ENCODE data around the gene NDUFS3. TPM values are rescaled to one million over a fixed set of nuclear protein-coding genes. Genes with fewer than 3 reads are reported as not detected.
"Not testable (repeated sequence)": the region's sequence is repeated elsewhere in the genome, so short reads cannot be mapped to it uniquely, and the experiment has no call there.

Gene NDUFS3
- total and polyA plus RNA-seq, 9 donors, result 90.9 to 103 (median 96.0) TPM

GRCh38 chr11:47538741-47539565 lies 39.9 kb upstream of the NDUFS3 start:
- DNase-seq, result no peak
- Histone ChIP-seq H3K4me3 (ENCODE audit: low read length) (no peak overlapping the region), H3K36me3 (ENCODE audit: control insufficient read depth, insufficient read depth, low read length) (peaks cover 3% of the 10 kb centered on the region), H3K9me3 (replicated peaks; ENCODE audit: control insufficient read depth, low read depth, low read length) (no peaks in the 10 kb centered on the region), H3K27me3 (ENCODE audit: control insufficient read depth, insufficient read depth, low read length) (no peaks in the 10 kb centered on the region), H3K27ac (ENCODE audit: low read length) (peak overlapping the region; percentile 44), H3K4me1 (ENCODE audit: control insufficient read depth, insufficient read depth, low read length) (peaks cover 7% of the 10 kb centered on the region)
- WGBS (ENCODE audit: insufficient coverage), result 87% methylated on average over 5 of the region's 10 CpGs

- Histone ChIP-seq H3K4me1 (ENCODE audit: control insufficient read depth, insufficient read depth, low read length) (peaks cover 7% of the 10 kb centered on the region), H3K9me3 (replicated peaks; ENCODE audit: control insufficient read depth, low read depth, low read length) (no peaks in the 10 kb centered on the region), H3K4me3 (ENCODE audit: low read length) (no peak overlapping the region), H3K27ac (ENCODE audit: low read length) (no peak overlapping the region), H3K27me3 (ENCODE audit: control insufficient read depth, insufficient read depth, low read length) (no peaks in the 10 kb centered on the region), H3K36me3 (ENCODE audit: control insufficient read depth, insufficient read depth, low read length) (peaks cover 3% of the 10 kb centered on the region)
- no CpG with 5 or more reads among the region's 2 CpGs for WGBS (ENCODE audit: insufficient coverage)
- DNase-seq, result no peak
These were observed 39.2 kb upstream of the NDUFS3 start for GRCh38 chr11:47539681-47540039.

DNA sequence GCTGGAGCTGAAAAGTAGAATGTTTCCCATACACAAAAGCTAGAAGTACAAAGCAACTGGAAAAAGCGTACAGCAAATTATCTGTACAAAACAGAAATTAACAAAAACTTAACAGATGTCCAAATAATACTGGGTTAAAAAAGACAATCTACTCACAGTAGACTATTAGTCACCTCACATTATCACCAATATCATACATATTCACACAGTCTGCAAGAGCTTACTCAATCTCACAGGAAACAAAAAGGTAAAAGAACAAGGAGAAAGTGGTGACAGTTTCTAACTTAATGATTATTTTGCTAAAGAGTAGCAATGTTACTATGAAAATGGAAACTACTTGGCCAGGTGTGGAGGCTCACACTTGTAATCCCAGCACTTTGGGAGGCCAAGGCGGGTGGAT lies 37.8 kb upstream of the NDUFS3 start:
- peaks cover 7% of the 10 kb centered on the region for H3K4me1 ChIP-seq (ENCODE audit: control insufficient read depth, insufficient read depth, low read length)

DNA sequence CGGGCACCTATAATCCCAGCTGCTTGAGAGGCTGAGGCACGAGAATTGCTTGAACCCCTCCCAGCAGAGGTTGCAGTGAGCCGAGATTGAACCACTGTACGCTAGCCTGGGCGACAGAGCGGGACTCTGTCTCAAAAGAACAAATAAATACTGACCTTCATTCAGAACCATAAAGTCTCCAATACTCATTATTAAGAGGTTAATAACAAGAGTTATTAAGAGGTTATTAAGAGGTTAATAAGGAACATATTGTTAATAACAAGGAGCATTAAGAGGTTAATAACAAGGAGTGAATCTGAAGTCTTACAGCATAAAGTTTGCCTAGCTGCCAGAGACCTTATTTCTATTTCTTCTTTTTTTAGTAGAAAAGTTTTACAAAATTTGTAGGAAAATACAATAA lies 33.6 kb upstream of the NDUFS3 start:
- no CpG with 5 or more reads among the region's 6 CpGs for WGBS (ENCODE audit: insufficient coverage)
- Histone ChIP-seq H3K4me3 (ENCODE audit: low read length) (no peak overlapping the region), H3K9me3 (replicated peaks; ENCODE audit: control insufficient read depth, low read depth, low read length) (no peaks in the 10 kb centered on the region), H3K27ac (ENCODE audit: low read length) (no peak overlapping the region), H3K4me1 (ENCODE audit: control insufficient read depth, insufficient read depth, low read length) (peaks cover 2% of the 10 kb centered on the region), H3K27me3 (ENCODE audit: control insufficient read depth, insufficient read depth, low read length) (no peaks in the 10 kb centered on the region), H3K36me3 (ENCODE audit: control insufficient read depth, insufficient read depth, low read length) (no peaks in the 10 kb centered on the region)
- no peak for DNase-seq

More for the DNA sequence above, 37.8 kb upstream of the NDUFS3 start:
- Histone ChIP-seq H3K36me3 (ENCODE audit: control insufficient read depth, insufficient read depth, low read length) (peaks cover under 1% of the 10 kb centered on the region), H3K27me3 (ENCODE audit: control insufficient read depth, insufficient read depth, low read length) (no peaks in the 10 kb centered on the region), H3K9me3 (replicated peaks; ENCODE audit: control insufficient read depth, low read depth, low read length) (no peaks in the 10 kb centered on the region), H3K27ac (ENCODE audit: low read length) (no peak overlapping the region), H3K4me3 (ENCODE audit: low read length) (no peak overlapping the region)
- no peak for DNase-seq
- 100% methylated on average over 1 of the region's 2 CpGs for WGBS (ENCODE audit: insufficient coverage)

GRCh38 chr11:47546274-47546673 lies 32.6 kb upstream of the NDUFS3 start:
- not testable (repeated sequence) for H3K4me3 ChIP-seq (ENCODE audit: low read length); DNase-seq; H3K4me1 ChIP-seq (ENCODE audit: control insufficient read depth, insufficient read depth, low read length); H3K36me3 ChIP-seq (ENCODE audit: control insufficient read depth, insufficient read depth, low read length); H3K27me3 ChIP-seq (ENCODE audit: control insufficient read depth, insufficient read depth, low read length); H3K9me3 ChIP-seq (replicated peaks; ENCODE audit: control insufficient read depth, low read depth, low read length); H3K27ac ChIP-seq (ENCODE audit: low read length)
- 100% methylated on average over 3 of the region's 7 CpGs for WGBS (ENCODE audit: insufficient coverage)

DNA sequence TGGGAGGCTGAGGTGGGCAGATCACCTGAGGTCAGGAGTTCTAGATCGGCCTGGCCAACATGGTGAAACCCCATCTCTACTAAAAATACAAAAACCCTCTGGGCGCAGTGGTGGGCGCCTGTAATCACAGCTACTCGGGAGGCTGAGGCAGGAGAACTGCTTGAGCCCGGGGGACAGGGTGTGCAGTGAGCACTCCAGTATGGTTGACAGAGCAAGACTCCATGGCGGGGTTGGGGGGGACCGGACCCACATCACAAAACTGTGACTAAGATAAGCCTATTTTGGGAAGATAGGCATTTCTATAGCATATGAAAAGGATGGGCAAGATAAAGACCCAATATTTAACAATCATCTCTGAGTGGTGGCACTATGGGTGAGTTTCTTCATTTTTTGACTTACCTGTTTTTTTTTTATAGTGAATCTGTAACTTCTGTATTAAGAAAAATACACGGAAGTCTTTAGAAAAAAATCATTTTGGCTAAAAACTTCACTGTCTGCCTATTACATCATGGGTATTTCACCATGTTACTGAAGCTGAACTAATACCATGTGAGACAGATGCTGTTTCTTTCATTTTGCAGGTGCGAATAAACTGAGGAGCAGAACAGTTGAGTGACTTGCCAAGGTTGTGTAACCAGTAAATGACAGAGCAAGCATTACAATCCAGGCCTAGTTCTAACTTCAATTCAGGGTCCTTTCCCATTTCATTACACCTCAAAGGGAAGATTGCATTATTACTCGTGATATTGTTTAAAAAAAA lies 28.4 kb upstream of the NDUFS3 start:
- no peak overlapping the region for H3K27ac ChIP-seq (ENCODE audit: low read length)
- DNase-seq, result no peak
- 97% methylated on average over 4 of the region's 10 CpGs for WGBS (ENCODE audit: insufficient coverage)
- H3K9me3 ChIP-seq (replicated peaks; ENCODE audit: control insufficient read depth, low read depth, low read length), result no peaks in the 10 kb centered on the region
- H3K36me3 ChIP-seq (ENCODE audit: control insufficient read depth, insufficient read depth, low read length), result no peaks in the 10 kb centered on the region
- no peak overlapping the region for H3K4me3 ChIP-seq (ENCODE audit: low read length)
- H3K27me3 ChIP-seq (ENCODE audit: control insufficient read depth, insufficient read depth, low read length), result no peaks in the 10 kb centered on the region
- peaks cover 16% of the 10 kb centered on the region for H3K4me1 ChIP-seq (ENCODE audit: control insufficient read depth, insufficient read depth, low read length)

DNA sequence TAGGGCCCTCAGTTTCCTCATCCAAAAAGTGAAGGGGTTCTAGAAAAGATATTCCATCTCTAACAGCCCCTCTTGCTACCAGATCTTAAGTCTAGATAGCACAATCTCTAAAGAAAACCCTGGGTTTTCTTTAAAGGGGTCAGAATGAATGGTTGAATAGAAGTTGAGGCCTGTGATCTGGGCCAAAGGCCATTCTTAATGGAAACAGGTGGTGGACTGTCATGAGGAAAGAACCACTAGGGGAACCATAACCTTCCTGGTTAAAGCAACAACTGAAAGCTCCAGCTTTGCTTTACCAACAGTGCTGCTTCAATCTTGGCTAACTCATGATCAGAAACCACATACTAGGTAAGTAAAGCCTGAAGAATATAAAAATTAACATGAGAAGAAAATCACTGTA lies 27.8 kb upstream of the NDUFS3 start:
- DNase-seq, result peak; percentile 35
- Histone ChIP-seq H3K4me3 (ENCODE audit: low read length) (no peak overlapping the region), H3K4me1 (ENCODE audit: control insufficient read depth, insufficient read depth, low read length) (peaks cover 16% of the 10 kb centered on the region), H3K36me3 (ENCODE audit: control insufficient read depth, insufficient read depth, low read length) (no peaks in the 10 kb centered on the region), H3K27ac (ENCODE audit: low read length) (peak overlapping the region; percentile 1), H3K27me3 (ENCODE audit: control insufficient read depth, insufficient read depth, low read length) (no peaks in the 10 kb centered on the region), H3K9me3 (replicated peaks; ENCODE audit: control insufficient read depth, low read depth, low read length) (no peaks in the 10 kb centered on the region)

DNA sequence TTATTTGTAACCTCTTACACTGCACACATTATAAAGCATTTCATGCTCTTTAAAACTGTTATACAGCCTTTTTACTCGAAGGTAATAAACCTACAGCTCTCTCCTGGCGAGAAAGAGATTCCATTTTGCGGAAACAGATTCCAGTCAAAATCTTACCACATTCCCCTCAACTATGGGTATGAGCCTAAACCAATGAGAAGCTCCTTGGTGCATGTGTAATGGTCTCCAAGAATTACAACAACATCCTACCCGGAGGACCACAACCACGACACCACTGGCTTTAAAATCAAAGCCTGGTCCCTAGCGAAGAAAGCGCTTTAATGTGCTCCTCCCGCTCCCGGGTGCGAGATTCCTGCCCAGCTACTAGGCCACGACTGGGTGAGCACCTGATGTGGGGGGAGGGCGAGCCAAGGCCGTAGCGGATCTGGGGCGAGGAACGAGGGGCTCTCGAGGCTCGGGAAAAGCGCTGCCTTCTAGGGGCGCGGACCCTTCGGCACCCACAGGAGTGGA lies 26.8 kb upstream of the NDUFS3 start:
- peaks cover 16% of the 10 kb centered on the region for H3K4me1 ChIP-seq (ENCODE audit: control insufficient read depth, insufficient read depth, low read length)
- DNase-seq, result peak; percentile 37
- peak overlapping the region; percentile 97 for H3K4me3 ChIP-seq (ENCODE audit: low read length)
- no peaks in the 10 kb centered on the region for H3K27me3 ChIP-seq (ENCODE audit: control insufficient read depth, insufficient read depth, low read length)
- no peaks in the 10 kb centered on the region for H3K36me3 ChIP-seq (ENCODE audit: control insufficient read depth, insufficient read depth, low read length)
- no peaks in the 10 kb centered on the region for H3K9me3 ChIP-seq (replicated peaks; ENCODE audit: control insufficient read depth, low read depth, low read length)
- H3K27ac ChIP-seq (ENCODE audit: low read length), result peak overlapping the region; percentile 96
- under 1% methylated on average over 17 of the region's 22 CpGs for WGBS (ENCODE audit: insufficient coverage)

DNA sequence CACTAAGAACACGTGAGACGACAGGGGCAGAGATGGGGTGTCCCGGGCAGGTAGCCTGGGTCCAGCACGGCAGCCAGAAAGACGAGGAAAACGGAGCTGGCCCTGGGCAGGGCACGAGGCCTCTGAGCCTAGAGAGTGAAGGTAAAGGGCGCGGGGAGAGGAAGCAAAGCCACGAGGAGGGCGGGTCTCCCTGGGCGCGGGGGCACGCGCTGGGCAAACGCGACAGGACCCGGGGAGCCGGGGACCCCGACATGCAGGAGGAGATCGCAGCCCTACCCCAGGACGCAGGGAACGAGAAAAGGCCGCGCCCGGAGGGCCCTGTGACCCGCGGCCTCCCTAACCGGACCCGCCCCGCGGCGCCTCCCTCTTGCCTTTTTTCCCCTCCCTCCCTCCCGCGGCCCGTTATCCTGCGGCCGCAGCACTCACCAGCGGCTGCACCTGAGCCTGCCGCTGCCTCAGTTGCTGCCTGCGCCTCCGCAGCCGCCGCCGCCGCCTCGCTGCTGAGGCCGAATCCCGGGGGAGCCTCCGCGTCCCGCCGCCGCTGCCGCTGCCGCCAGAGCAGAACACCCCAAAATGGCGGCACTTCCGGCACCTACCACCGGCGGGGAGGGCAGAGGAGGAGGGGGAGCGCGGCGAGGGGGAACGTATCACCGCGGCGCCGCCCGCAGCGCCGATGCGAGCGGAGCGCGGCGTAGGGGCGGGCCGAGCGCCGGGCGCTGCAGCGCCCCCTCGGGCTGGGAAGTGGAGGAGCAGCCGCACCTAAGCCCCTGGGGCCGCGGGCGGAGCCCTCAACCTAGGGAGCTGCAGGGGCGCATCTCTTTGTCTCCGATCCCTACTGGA lies 26.1 kb upstream of the NDUFS3 start, which contains the start of gene CELF1:
Gene CELF1 (minus strand): TSS at position 567 of the 840 bp plus-strand sequence. CDS start 53,609 bp downstream, outside the sequence.
- under 1% methylated on average over 89 of the region's 89 CpGs for WGBS (ENCODE audit: insufficient coverage)
- DNase-seq, result peak; percentile 96
- no peaks in the 10 kb centered on the region for H3K36me3 ChIP-seq (ENCODE audit: control insufficient read depth, insufficient read depth, low read length)
- H3K4me3 ChIP-seq (ENCODE audit: low read length), result peak within 1 kb of the TSS; percentile 97
- H3K27ac ChIP-seq (ENCODE audit: low read length), result peak within 1 kb of the TSS; percentile 96
- no peaks in the 10 kb centered on the region for H3K9me3 ChIP-seq (replicated peaks; ENCODE audit: control insufficient read depth, low read depth, low read length)
- H3K4me1 ChIP-seq (ENCODE audit: control insufficient read depth, insufficient read depth, low read length), result peaks cover 16% of the 10 kb centered on the region
- H3K27me3 ChIP-seq (ENCODE audit: control insufficient read depth, insufficient read depth, low read length), result no peaks in the 10 kb centered on the region

- H3K4me3 ChIP-seq (ENCODE audit: low read length), result peak overlapping the region; percentile 97
- no peaks in the 10 kb centered on the region for H3K9me3 ChIP-seq (replicated peaks; ENCODE audit: control insufficient read depth, low read depth, low read length)
- DNase-seq, result peak; percentile 68
- peaks cover 16% of the 10 kb centered on the region for H3K4me1 ChIP-seq (ENCODE audit: control insufficient read depth, insufficient read depth, low read length)
- H3K27me3 ChIP-seq (ENCODE audit: control insufficient read depth, insufficient read depth, low read length), result no peaks in the 10 kb centered on the region
- WGBS (ENCODE audit: insufficient coverage), result no CpG with 5 or more reads among the region's 9 CpGs
- H3K36me3 ChIP-seq (ENCODE audit: control insufficient read depth, insufficient read depth, low read length), result no peaks in the 10 kb centered on the region
- peak overlapping the region; percentile 89 for H3K27ac ChIP-seq (ENCODE audit: low read length)
These were observed 25.5 kb upstream of the NDUFS3 start for GRCh38 chr11:47553406-47553743.

Data from muscle of leg (tissue), 11 donors.